Upper lobe of left lung (tissue), 4 donors: ENCODE results near the gene SGCD.

Source experiments
- CTCF ChIP-seq, 6 experiments: fragments of 450-650 bp in 4 of 6; fragments of 200-600 bp in 2 of 6; sonication (generic) in 2 of 6; IDR thresholded peaks; one replicate each; pipeline ENCODE4 v1.5.1; 2016 to 2019; ENCODE audit warnings: antibody characterized with exemption in 6 of 6
- POLR2A ChIP-seq, 4 donors: fragments of 450-650 bp; IDR thresholded peaks; one replicate each; pipeline ENCODE4 v1.5.1; 2016 to 2017; ENCODE audit warnings: antibody characterized with exemption in 4 of 4, mild to moderate bottlenecking in 2 of 4

- TF ChIP-seq POLR2A (IDR thresholded peaks at IDR 0.05) (no peak), CTCF (IDR thresholded peaks at IDR 0.05) (no peak)
Observed at GRCh38 chr5:156476158-156476551, 149.2 kb downstream of the SGCD start.
